Karpas-422 (cell line): ENCODE measurements around the gene TSC2. TPM values are rescaled to one million over a fixed set of nuclear protein-coding genes. Genes with fewer than 3 reads are reported as not detected.

ENCODE experiments used
- DNase-seq: peaks from one replicate; pipeline ENCODE4 v3.0.0-alpha.2; 2015
- H2AFZ ChIP-seq: fragments of 200-600 bp; sonication (generic); 2 replicates; pipeline ENCODE4 v1.6.1; 2014; ENCODE audit warnings: antibody characterized with exemption, low read length, mixed read lengths
- H3K27ac ChIP-seq: fragments of 200-600 bp; sonication (generic); 2 replicates; pipeline ENCODE4 v1.5.1; 2014; ENCODE audit warnings: mild to moderate bottlenecking, low read length, moderate library complexity
- H3K27me3 ChIP-seq: fragments of 200-600 bp; sonication (generic); 2 replicates; pipeline ENCODE4 v1.6.1; 2014; ENCODE audit warnings: low read length, mixed read lengths
- H3K36me3 ChIP-seq: fragments of 200-600 bp; sonication (generic); 2 replicates; pipeline ENCODE4 v1.6.1; 2014; ENCODE audit warnings: low read length, mixed read lengths; ENCODE audit not compliant: insufficient read depth
- H3K4me1 ChIP-seq: fragments of 200-600 bp; sonication (generic); 2 replicates; pipeline ENCODE4 v1.6.1; 2014; ENCODE audit warnings: mild to moderate bottlenecking, low read length, mixed read lengths
- H3K4me2 ChIP-seq: fragments of 200-600 bp; sonication (generic); 2 replicates; pipeline ENCODE4 v1.6.1; 2014; ENCODE audit warnings: low read length, low read depth, mild to moderate bottlenecking; ENCODE audit not compliant: poor library complexity, severe bottlenecking
- H3K4me3 ChIP-seq: fragments of 200-600 bp; sonication (generic); 2 replicates; pipeline ENCODE4 v1.5.1; 2014; ENCODE audit warnings: mild to moderate bottlenecking, antibody characterized with exemption, low read length, mixed read lengths
- H3K79me2 ChIP-seq: fragments of 200-600 bp; sonication (generic); 2 replicates; pipeline ENCODE4 v1.6.1; 2014; ENCODE audit warnings: mild to moderate bottlenecking, low read length, mixed read lengths
- H3K9ac ChIP-seq: fragments of 200-600 bp; sonication (generic); 2 replicates; pipeline ENCODE4 v1.6.0; 2014; ENCODE audit warnings: low read length
- H3K9me2 ChIP-seq: fragments of 200-600 bp; sonication (generic), shearing (Covaris generic); replicated peaks from 2 replicates; pipeline ENCODE4 v1.6.0; 2014; ENCODE audit warnings: mild to moderate bottlenecking, low read length, moderate library complexity; ENCODE audit not compliant: insufficient read depth
- H3K9me3 ChIP-seq: fragments of 300-700, 200-600 bp; sonication (generic); 2 replicates; pipeline ENCODE4 v1.6.1; 2014; ENCODE audit warnings: low read length, mixed read lengths
- H4K20me1 ChIP-seq: fragments of 200-600 bp; sonication (generic); 2 replicates; pipeline ENCODE4 v1.6.1; 2014; ENCODE audit warnings: mild to moderate bottlenecking, antibody characterized with exemption, low read length, low read depth; ENCODE audit not compliant: insufficient read depth
- total RNA-seq: library from RNA; depleted of rRNA; stranded (reverse); fragments of >200 nt; shearing (Covaris generic); gene quantifications from 2 replicates; pipeline ENCODE4 v1.2.3, GENCODE V29; 2014; ENCODE audit warnings: low replicate concordance

Gene TSC2
- total RNA-seq, 1 experiment from 2014 or later: 33.3 TPM

DNA sequence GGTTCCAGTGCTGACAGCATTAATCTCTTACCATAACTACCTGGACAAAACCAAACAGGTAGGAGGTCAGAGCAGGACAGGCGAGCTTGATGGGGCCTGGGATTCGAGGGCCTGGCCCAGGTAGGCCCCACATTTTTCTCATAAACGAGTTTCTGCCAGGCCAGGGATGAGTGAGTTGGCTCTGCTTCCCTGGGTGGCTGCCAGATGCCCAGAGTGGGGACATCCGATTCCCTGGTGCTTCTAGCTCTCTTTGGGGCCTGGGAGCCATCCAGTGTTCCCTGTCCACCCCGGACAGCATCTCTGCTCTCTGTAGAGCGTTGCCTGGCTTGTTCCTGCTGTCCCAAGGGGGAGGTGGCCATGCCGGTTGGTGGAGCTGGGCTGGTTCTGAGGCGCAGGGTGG lies 25.1 kb downstream of the TSC2 start:
- Histone ChIP-seq H2AFZ (no peak overlapping the region), H3K4me3 (no peak overlapping the region), H3K4me2 (no peak overlapping the region), H3K4me1 (no peaks in the 10 kb centered on the region), H3K9me3 (no peaks in the 10 kb centered on the region), H3K9me2 (no peaks in the 10 kb centered on the region), H3K9ac (no peak overlapping the region), H3K27me3 (no peaks in the 10 kb centered on the region), H4K20me1 (no peaks in the 10 kb centered on the region), H3K27ac (no peak overlapping the region), H3K36me3 (no peaks in the 10 kb centered on the region), H3K79me2 (no peaks in the 10 kb centered on the region)
- DNase-seq: no peak

DNA sequence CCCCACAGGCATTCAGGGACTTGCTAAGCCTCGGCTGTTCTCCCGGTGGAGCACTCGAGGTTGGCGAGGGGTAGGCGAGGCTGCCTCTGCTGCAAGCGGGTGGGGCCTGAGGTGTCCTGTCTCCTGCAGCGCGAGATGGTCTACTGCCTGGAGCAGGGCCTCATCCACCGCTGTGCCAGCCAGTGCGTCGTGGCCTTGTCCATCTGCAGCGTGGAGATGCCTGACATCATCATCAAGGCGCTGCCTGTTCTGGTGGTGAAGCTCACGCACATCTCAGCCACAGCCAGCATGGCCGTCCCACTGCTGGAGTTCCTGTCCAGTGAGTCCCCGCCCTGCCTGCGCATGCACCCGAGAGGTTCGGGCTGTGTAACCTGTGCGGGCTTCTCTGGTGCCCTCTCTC lies 26.3 kb downstream of the TSC2 start:
- H3K9me3 ChIP-seq: no peaks in the 10 kb centered on the region
- H3K36me3 ChIP-seq: no peaks in the 10 kb centered on the region
- no peak for DNase-seq
- no peak overlapping the region for H3K4me2 ChIP-seq
- H3K79me2 ChIP-seq: no peaks in the 10 kb centered on the region
- H3K27ac ChIP-seq: no peak overlapping the region
- H2AFZ ChIP-seq: no peak overlapping the region
- H4K20me1 ChIP-seq: no peaks in the 10 kb centered on the region
- H3K4me3 ChIP-seq: no peak overlapping the region
- no peaks in the 10 kb centered on the region for H3K9me2 ChIP-seq
- no peak overlapping the region for H3K9ac ChIP-seq
- H3K4me1 ChIP-seq: no peaks in the 10 kb centered on the region
- no peaks in the 10 kb centered on the region for H3K27me3 ChIP-seq

DNA sequence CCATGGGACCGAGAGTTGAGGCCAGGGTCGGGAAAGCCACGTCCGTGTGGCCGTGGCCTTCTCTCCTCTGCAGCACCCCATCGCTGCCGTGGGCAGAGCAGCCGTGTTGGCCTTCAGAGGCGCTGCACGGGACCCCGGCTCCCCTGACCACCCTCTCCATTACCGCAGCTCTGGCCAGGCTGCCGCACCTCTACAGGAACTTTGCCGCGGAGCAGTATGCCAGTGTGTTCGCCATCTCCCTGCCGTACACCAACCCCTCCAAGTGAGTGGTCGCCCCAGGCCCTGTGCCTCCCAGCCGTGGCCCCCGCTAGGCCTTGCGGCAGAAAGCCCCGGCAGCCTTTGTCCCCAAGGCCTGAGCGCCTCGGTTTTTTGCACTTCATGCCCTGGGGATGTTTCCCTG lies 27.8 kb downstream of the TSC2 start:
- Histone ChIP-seq H3K36me3 (no peaks in the 10 kb centered on the region), H3K79me2 (no peaks in the 10 kb centered on the region), H2AFZ (no peak overlapping the region), H3K4me3 (no peak overlapping the region), H3K27me3 (no peaks in the 10 kb centered on the region), H3K9ac (no peak overlapping the region), H3K9me3 (no peaks in the 10 kb centered on the region), H3K4me1 (no peaks in the 10 kb centered on the region), H3K9me2 (no peaks in the 10 kb centered on the region), H3K4me2 (no peak overlapping the region), H4K20me1 (no peaks in the 10 kb centered on the region), H3K27ac (no peak overlapping the region)
- no peak for DNase-seq

DNA sequence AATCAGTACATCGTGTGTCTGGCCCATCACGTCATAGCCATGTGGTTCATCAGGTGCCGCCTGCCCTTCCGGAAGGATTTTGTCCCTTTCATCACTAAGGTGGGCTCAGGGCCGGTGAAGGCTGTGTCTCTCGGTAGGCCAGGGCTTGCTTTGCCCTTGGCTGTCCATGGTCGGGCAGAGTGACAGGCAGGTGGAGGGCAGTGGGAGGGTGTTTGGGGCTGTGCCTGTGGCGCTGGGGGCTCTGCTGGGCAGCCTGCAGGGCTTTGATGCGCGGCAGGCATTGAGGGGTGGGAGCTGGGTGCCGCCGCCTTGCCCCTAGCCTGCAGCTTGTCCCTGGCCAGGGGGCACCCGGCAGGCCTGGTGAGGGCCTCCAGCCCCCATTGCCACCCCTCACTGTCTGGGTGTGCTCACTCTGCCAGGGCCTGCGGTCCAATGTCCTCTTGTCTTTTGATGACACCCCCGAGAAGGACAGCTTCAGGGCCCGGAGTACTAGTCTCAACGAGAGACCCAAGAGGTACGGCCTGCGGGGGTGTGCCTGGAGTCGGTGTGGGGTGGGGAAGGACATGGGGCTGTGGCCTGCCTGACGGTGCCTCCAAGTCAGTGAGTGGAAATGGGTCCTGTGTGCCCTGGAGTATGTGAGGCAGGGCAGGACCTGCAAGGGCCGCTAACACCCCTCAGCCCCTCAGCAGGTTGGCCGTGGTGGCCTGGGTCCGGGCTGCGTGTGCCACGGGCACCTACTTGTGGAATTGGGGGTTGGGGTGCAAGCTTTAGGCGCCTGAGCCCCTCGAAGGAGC lies 28.5 kb downstream of the TSC2 start:
- H3K79me2 ChIP-seq: no peaks in the 10 kb centered on the region
- no peak for DNase-seq
- no peak overlapping the region for H3K4me3 ChIP-seq
- no peaks in the 10 kb centered on the region for H3K9me2 ChIP-seq
- no peaks in the 10 kb centered on the region for H4K20me1 ChIP-seq
- H3K9ac ChIP-seq: no peak overlapping the region
- no peaks in the 10 kb centered on the region for H3K9me3 ChIP-seq
- no peaks in the 10 kb centered on the region for H3K4me1 ChIP-seq
- H3K27ac ChIP-seq: no peak overlapping the region
- H3K4me2 ChIP-seq: no peak overlapping the region
- no peak overlapping the region for H2AFZ ChIP-seq
- H3K27me3 ChIP-seq: no peaks in the 10 kb centered on the region
- H3K36me3 ChIP-seq: no peaks in the 10 kb centered on the region

DNA sequence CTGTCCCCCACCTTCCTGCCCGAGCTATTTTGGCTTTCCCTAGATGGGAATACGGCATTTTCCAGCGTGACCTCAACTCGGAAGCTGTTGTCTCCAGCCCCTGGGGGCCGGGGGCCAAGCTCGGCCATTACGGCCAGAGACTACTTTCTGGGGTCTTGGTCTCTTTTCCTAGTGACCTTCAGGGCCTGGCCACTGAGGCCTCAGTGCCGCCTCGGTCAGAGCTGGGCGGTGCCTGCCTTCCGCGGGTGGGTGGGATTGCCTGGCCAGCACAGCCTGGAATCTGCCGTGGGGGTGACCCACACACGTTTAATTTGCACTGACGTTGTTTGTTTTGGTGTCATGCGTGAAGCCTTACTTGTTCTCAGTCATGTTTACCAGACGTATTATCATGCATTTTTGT lies 29.2 kb downstream of the TSC2 start:
- Histone ChIP-seq H3K9ac (no peak overlapping the region), H3K9me2 (no peaks in the 10 kb centered on the region), H3K36me3 (no peaks in the 10 kb centered on the region), H3K4me3 (no peak overlapping the region), H3K79me2 (no peaks in the 10 kb centered on the region), H3K27me3 (no peaks in the 10 kb centered on the region), H4K20me1 (no peaks in the 10 kb centered on the region), H3K9me3 (no peaks in the 10 kb centered on the region), H3K4me2 (no peak overlapping the region), H2AFZ (no peak overlapping the region), H3K27ac (no peak overlapping the region), H3K4me1 (no peaks in the 10 kb centered on the region)
- DNase-seq: no peak

DNA sequence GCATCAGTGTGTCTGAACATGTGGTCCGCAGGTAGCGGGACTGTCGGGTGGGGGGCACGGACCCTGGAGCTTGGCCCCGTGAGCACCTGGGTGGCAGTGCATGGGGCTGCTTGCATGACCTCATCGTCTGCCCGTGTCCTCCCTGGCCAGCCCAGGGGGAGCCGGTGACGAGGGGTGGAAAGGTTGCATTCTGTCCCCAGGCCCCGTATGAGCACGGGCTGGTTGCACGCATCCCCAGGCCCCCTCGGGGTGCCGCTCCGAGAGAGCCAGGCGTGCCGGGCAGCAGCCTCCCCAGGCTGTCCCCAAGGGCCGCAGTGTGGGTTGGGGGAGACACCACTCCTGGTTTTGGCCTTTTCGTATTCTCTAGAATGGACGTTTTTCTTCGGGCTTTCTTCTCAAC lies 29.9 kb downstream of the TSC2 start:
- no peaks in the 10 kb centered on the region for H3K9me2 ChIP-seq
- no peaks in the 10 kb centered on the region for H3K36me3 ChIP-seq
- no peaks in the 10 kb centered on the region for H3K79me2 ChIP-seq
- H3K9ac ChIP-seq: no peak overlapping the region
- no peaks in the 10 kb centered on the region for H3K9me3 ChIP-seq
- no peak for DNase-seq
- no peak overlapping the region for H3K4me2 ChIP-seq
- no peaks in the 10 kb centered on the region for H3K4me1 ChIP-seq
- no peak overlapping the region for H2AFZ ChIP-seq
- no peak overlapping the region for H3K4me3 ChIP-seq
- H4K20me1 ChIP-seq: no peaks in the 10 kb centered on the region
- no peaks in the 10 kb centered on the region for H3K27me3 ChIP-seq
- no peak overlapping the region for H3K27ac ChIP-seq

DNA sequence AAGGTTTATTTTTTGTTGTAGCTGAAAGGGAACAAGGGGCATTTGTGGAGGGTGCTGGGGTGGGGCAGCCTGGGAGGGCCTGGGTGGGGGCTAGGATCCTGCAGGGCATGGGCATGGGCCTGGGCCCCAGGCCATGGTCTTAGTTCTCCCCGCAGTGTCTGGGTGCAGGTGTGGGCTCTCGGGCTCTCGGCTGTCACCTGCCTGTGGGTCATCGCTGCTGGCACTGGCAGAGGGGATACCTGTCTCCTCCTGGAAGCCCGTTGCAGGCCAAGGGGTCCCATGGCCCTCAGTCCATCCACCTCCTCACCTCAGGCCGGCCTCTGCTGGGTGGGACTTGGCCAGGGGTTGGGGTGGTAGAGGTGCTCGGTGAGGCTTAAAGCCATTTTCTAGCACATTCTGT lies 30.3 kb downstream of the TSC2 start:
- no peaks in the 10 kb centered on the region for H3K36me3 ChIP-seq
- no peaks in the 10 kb centered on the region for H4K20me1 ChIP-seq
- H3K27me3 ChIP-seq: no peaks in the 10 kb centered on the region

DNA sequence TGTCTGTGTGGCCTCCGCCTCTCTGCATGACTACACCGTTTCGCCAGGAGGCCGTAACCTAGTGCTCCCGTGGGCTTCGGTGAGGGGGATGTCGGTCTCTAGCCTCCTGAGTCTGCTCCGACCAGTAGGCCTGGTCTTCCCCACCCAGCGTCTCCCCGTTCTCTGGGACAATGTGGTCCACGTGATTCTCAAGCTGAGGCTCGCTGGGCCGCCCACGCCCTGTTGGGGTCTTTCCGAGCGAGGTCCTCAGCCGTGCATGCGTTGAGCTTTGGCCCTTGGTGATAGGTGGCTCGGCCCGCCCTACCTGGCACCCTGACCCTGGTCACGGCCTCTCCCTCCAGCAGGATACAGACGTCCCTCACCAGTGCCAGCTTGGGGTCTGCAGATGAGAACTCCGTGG lies 30.9 kb downstream of the TSC2 start:
- Histone ChIP-seq H3K9me2 (no peaks in the 10 kb centered on the region), H3K27me3 (no peaks in the 10 kb centered on the region), H3K4me1 (no peaks in the 10 kb centered on the region), H4K20me1 (no peaks in the 10 kb centered on the region), H2AFZ (no peak overlapping the region), H3K79me2 (no peaks in the 10 kb centered on the region), H3K36me3 (no peaks in the 10 kb centered on the region), H3K4me3 (no peak overlapping the region), H3K27ac (no peak overlapping the region), H3K9ac (no peak overlapping the region), H3K9me3 (no peaks in the 10 kb centered on the region), H3K4me2 (no peak overlapping the region)
- no peak for DNase-seq

More for the DNA sequence above, 30.3 kb downstream of the TSC2 start:
- H3K27ac ChIP-seq: no peak overlapping the region
- no peak overlapping the region for H3K4me2 ChIP-seq
- no peak overlapping the region for H3K4me3 ChIP-seq
- H3K79me2 ChIP-seq: no peaks in the 10 kb centered on the region
- no peak overlapping the region for H2AFZ ChIP-seq
- H3K4me1 ChIP-seq: no peaks in the 10 kb centered on the region
- no peaks in the 10 kb centered on the region for H3K9me2 ChIP-seq
- H3K9me3 ChIP-seq: no peaks in the 10 kb centered on the region
- DNase-seq: no peak
- H3K9ac ChIP-seq: no peak overlapping the region
